Left ventricle myocardium superior (tissue), 1 donor: Measurements from ENCODE around the gene TPMT. TPM values are rescaled to one million over a fixed set of nuclear protein-coding genes. Genes with fewer than 3 reads are reported as not detected.
"Not testable (repeated sequence)": the region's sequence is repeated elsewhere in the genome, so short reads cannot be mapped to it uniquely, and the experiment has no call there.

Source experiments
- ATAC-seq: fragments of 200-7000 bp; cut with Tn5 transposase; one replicate; pipeline ENCODE4 v1.9.1; 2020; ENCODE audit warnings: mild to moderate bottlenecking, moderate library complexity
- DNase-seq: peaks from one replicate; pipeline ENCODE4 v3.0.0-alpha.2; 2020
- intact Hi-C: fragments of 100-400 bp; cut with micrococcal nuclease; formaldehyde crosslinking; loops from one replicate; pipeline ENCODE4 v1.11.0; 2022
- total RNA-seq: library from RNA; stranded (reverse); fragmentation: NEBNext Ultra II Directional; extraction: Animal tissue kit (Norgen Biotek cat#: 25700); gene quantifications from one replicate; pipeline ENCODE4 v1.2.1, GENCODE V29; 2021
- donor health status: DM: no; HTN: yes; CAD: no; lungs with severe emphysema.

TPMT gene
- total RNA-seq, 1 donor from 2014 or later, result 14.3 TPM

GRCh38 chr6:18161431-18161830 is 6.6 kb upstream of the TPMT start:
- intact Hi-C loops, result no loop called here

GRCh38 chr6:18160911-18161310 is 6.0 kb upstream of the TPMT start:
- intact Hi-C loops, result no loop called here
- no peak for ATAC-seq
- no peak for DNase-seq

More at GRCh38 chr6:18161431-18161830, 6.6 kb upstream of the TPMT start:
- DNase-seq, result no peak
- peak; percentile 28 for ATAC-seq

- ATAC-seq (peak; percentile 21), DNase-seq (peak; percentile 59)
- intact Hi-C loops, result no loop called here
Observed at GRCh38 chr6:18155864-18156421, 1.1 kb upstream of the TPMT start.

GRCh38 chr6:18155150-18155863 is 430 bp upstream of the TPMT start, which contains the start of gene KDM1B:
Gene KDM1B, plus strand, starts transcription at chr6:18155422. Its CDS starts 4,474 bp downstream, at chr6:18159896.
- peak; percentile 98 for ATAC-seq
- intact Hi-C loops, result no loop called here
- peak; percentile 99 for DNase-seq

GRCh38 chr6:18153311-18153703 is 1.6 kb downstream of the TPMT start:
- intact Hi-C loops, result no loop called here
- DNase-seq (no peak), ATAC-seq (no peak)

GRCh38 chr6:18151801-18152200 is 3.1 kb downstream of the TPMT start:
- ATAC-seq (no peak), DNase-seq (no peak)
- intact Hi-C loops, result no loop called here

- intact Hi-C loops, DNase-seq, ATAC-seq: not testable (repeated sequence)
Observed at GRCh38 chr6:18151391-18151790, 3.5 kb downstream of the TPMT start.

GRCh38 chr6:18148304-18149025 is 6.4 kb downstream of the TPMT start:
- ATAC-seq, result no peak
- intact Hi-C loops, result no loop called here

GRCh38 chr6:18147616-18148015 is 7.3 kb downstream of the TPMT start:
- no peak for DNase-seq

More at GRCh38 chr6:18148304-18149025, 6.4 kb downstream of the TPMT start:
- DNase-seq, result no peak

GRCh38 chr6:18147160-18147559 is 7.7 kb downstream of the TPMT start:
- no peak for ATAC-seq
- DNase-seq, result no peak
- intact Hi-C loops, result no loop called here

More at GRCh38 chr6:18147616-18148015, 7.3 kb downstream of the TPMT start:
- ATAC-seq, result no peak
- intact Hi-C loops, result no loop called here

- DNase-seq, result no peak
- ATAC-seq, result no peak
- intact Hi-C loops, result no loop called here
Observed at GRCh38 chr6:18142591-18142861, 12.4 kb downstream of the TPMT start.

- intact Hi-C loops, result no loop called here
- no peak for ATAC-seq
- DNase-seq, result no peak
Observed at GRCh38 chr6:18141805-18142590, 12.9 kb downstream of the TPMT start.

GRCh38 chr6:18139935-18140621 is 14.8 kb downstream of the TPMT start:
- intact Hi-C loops, result no loop called here
- DNase-seq (no peak), ATAC-seq (no peak)

GRCh38 chr6:18138906-18139305 is 16.0 kb downstream of the TPMT start:
- DNase-seq (no peak), ATAC-seq (no peak)
- intact Hi-C loops, result no loop called here

GRCh38 chr6:18136260-18136659 is 18.6 kb downstream of the TPMT start:
- ATAC-seq, result no peak
- DNase-seq, result no peak
- intact Hi-C loops, result no loop called here

- ATAC-seq (no peak), DNase-seq (no peak)
- intact Hi-C loops, result no loop called here
Observed at GRCh38 chr6:18135171-18135570, 19.7 kb downstream of the TPMT start.

GRCh38 chr6:18132346-18132745 is 22.5 kb downstream of the TPMT start:
- no peak for DNase-seq
- ATAC-seq, result no peak
- intact Hi-C loops, result no loop called here

- no peak for ATAC-seq
- no peak for DNase-seq
- intact Hi-C loops, result loop anchor here (10.0 kb wide), 1 partner anchor 291 kb away; no protein-coding TSS in a partner anchor
Observed at GRCh38 chr6:18126121-18126520, 28.8 kb downstream of the TPMT start.
